Loucy (cell line): ENCODE data around the gene CYTH1.

ENCODE experiments used
- H2AFZ ChIP-seq: fragments of 200-600 bp; sonication (generic); 2 replicates; pipeline ENCODE4 v1.6.0; 2016; ENCODE audit warnings: antibody characterized with exemption, mild to moderate bottlenecking, low read length, moderate library complexity
- H3F3A ChIP-seq: fragments of 200-600 bp; 2 replicates; pipeline ENCODE4 v1.6.0; 2016; ENCODE audit warnings: antibody characterized with exemption, low read depth, mild to moderate bottlenecking
- H3K27me3 ChIP-seq: fragments of 200-600 bp; sonication (generic); 2 replicates; pipeline ENCODE4 v1.6.1; 2014; ENCODE audit warnings: low read length, mild to moderate bottlenecking; ENCODE audit not compliant: insufficient read depth, poor library complexity, severe bottlenecking
- H3K36me3 ChIP-seq: fragments of 200-600 bp; sonication (generic); 2 replicates; pipeline ENCODE4 v1.6.1; 2016; ENCODE audit warnings: low read length; ENCODE audit not compliant: insufficient read depth
- H3K4me1 ChIP-seq: fragments of 200-600 bp; sonication (generic); 2 replicates; pipeline ENCODE4 v1.5.1; 2014; ENCODE audit warnings: low read length, mild to moderate bottlenecking; ENCODE audit not compliant: insufficient read depth, poor library complexity, severe bottlenecking
- H3K4me2 ChIP-seq: fragments of 200-600 bp; sonication (generic); 2 replicates; pipeline ENCODE4 v1.6.0; 2014; ENCODE audit warnings: antibody characterized with exemption, low read length, low read depth, mild to moderate bottlenecking; ENCODE audit not compliant: poor library complexity, severe bottlenecking
- H3K4me3 ChIP-seq: fragments of 200-600 bp; sonication (generic); 2 replicates; pipeline ENCODE4 v1.5.1; 2014; ENCODE audit warnings: low read length, mild to moderate bottlenecking, mixed read lengths; ENCODE audit not compliant: poor library complexity, severe bottlenecking
- H3K79me2 ChIP-seq: fragments of 200-600 bp; sonication (generic); 2 replicates; pipeline ENCODE4 v1.6.1; 2014; ENCODE audit warnings: low read length; ENCODE audit not compliant: insufficient read depth
- H3K9ac ChIP-seq: fragments of 200-600 bp; sonication (generic); 2 replicates; pipeline ENCODE4 v1.6.0; 2014; ENCODE audit warnings: mild to moderate bottlenecking, low read depth, low read length, moderate library complexity; ENCODE audit not compliant: poor library complexity, severe bottlenecking
- H3K9me2 ChIP-seq: fragments of 200-600 bp; sonication (generic); replicated peaks from 2 replicates; pipeline ENCODE4 v1.6.1; 2016; ENCODE audit warnings: low read depth, low read length, mixed read lengths
- H3K9me3 ChIP-seq: fragments of 200-600 bp; sonication (generic); 2 replicates; pipeline ENCODE4 v1.6.1; 2014; ENCODE audit warnings: mild to moderate bottlenecking, antibody characterized with exemption, low read length, low read depth; ENCODE audit not compliant: insufficient read depth
- H4K20me1 ChIP-seq: fragments of 200-600 bp; sonication (generic); 2 replicates; pipeline ENCODE4 v1.6.0; 2014; ENCODE audit warnings: antibody characterized with exemption, low read length, mild to moderate bottlenecking; ENCODE audit not compliant: insufficient read depth, poor library complexity, severe bottlenecking
- CTCF ChIP-seq: fragments of 200-600 bp; sonication (generic); conservative IDR thresholded peaks from 2 replicates; pipeline ENCODE4 v1.5.1; 2014; ENCODE audit warnings: mild to moderate bottlenecking, antibody characterized with exemption, low read length
- EZH2phosphoT487 ChIP-seq: fragments of 200-600 bp; IDR thresholded peaks from 2 replicates; pipeline ENCODE4 v1.6.1; 2018; ENCODE audit warnings: antibody characterized with exemption, mild to moderate bottlenecking, moderate library complexity, borderline replicate concordance

Gene CYTH1

DNA sequence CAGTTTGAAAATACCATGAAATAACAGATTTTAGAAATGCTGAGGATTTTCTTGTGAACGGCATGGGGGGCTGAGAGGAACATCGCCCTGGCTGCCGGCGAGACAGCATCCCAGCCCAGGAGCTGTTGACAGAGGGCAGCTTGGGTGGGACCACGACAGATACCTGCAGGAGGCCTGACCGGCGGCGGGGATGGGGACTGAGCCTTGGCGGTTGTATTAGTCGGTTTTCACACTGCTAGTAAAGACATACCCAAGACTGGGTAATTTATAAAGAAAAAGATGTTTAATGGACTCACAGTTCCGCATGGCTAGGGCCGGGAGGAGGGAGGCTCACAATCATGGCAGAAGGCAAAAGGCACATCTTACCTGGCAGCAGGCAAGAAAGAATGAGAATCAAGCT is 122.5 kb downstream of the CYTH1 start:
- Histone ChIP-seq H3K9me2 (no peaks in the 10 kb centered on the region), H3K4me3 (no peak overlapping the region), H3K9me3 (no peaks in the 10 kb centered on the region), H4K20me1 (no peaks in the 10 kb centered on the region), H3K9ac (no peak overlapping the region), H3F3A (no peaks in the 10 kb centered on the region), H3K36me3 (no peaks in the 10 kb centered on the region), H3K4me2 (no peak overlapping the region), H3K79me2 (no peaks in the 10 kb centered on the region), H2AFZ (no peak overlapping the region), H3K27me3 (no peaks in the 10 kb centered on the region), H3K4me1 (peaks cover 16% of the 10 kb centered on the region)
- TF ChIP-seq EZH2phosphoT487 (no peak), CTCF (no peak)

GRCh38 chr17:78658281-78658785 is 123.7 kb downstream of the CYTH1 start:
- Histone ChIP-seq H3K4me3 (no peak overlapping the region), H3K9ac (no peak overlapping the region), H3K4me2 (no peak overlapping the region), H4K20me1 (no peaks in the 10 kb centered on the region), H3K9me2 (no peaks in the 10 kb centered on the region), H3F3A (no peaks in the 10 kb centered on the region), H3K79me2 (no peaks in the 10 kb centered on the region), H2AFZ (no peak overlapping the region), H3K4me1 (peaks cover 6% of the 10 kb centered on the region), H3K27me3 (no peaks in the 10 kb centered on the region), H3K36me3 (no peaks in the 10 kb centered on the region), H3K9me3 (no peaks in the 10 kb centered on the region)
- TF ChIP-seq CTCF (no peak), EZH2phosphoT487 (no peak)

DNA sequence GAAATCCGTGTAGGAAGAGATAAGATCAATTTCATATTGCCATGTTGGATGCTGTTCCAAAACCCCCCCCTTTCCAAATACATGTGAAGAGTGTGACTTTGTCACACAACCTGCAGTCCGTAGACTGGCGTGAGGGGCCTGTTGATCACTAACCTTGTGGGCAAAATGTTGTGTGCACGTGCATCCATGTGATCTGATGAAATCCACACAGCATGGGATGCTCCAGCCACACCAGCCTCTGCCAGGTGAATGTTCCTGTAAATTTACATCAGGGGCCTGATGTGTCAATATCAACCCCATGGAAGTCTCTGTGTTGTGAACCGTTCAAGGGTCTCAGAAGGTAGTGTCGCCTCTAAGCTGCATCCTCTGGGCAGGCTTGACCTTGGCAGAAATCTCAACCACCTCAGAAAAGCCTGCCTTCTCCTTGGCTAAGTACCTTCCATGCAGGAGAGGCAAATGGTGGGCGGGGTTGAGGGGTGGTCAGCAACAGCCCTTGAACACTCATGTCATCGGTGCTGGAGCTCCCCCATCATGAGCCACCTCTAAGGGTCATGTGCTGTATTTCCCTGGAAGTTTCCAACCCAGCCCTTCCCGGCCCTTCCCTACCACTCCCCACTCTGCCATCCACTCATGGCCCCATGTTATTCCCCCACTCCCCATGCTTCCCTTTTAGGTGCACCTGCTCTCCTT is 126.7 kb downstream of the CYTH1 start:
- Histone ChIP-seq H3K27me3 (no peaks in the 10 kb centered on the region), H3K4me3 (no peak overlapping the region), H3F3A (no peaks in the 10 kb centered on the region), H3K9me2 (no peaks in the 10 kb centered on the region), H4K20me1 (no peaks in the 10 kb centered on the region), H3K4me2 (no peak overlapping the region), H3K4me1 (peaks cover 3% of the 10 kb centered on the region), H3K9ac (no peak overlapping the region), H3K79me2 (no peaks in the 10 kb centered on the region), H2AFZ (no peak overlapping the region), H3K9me3 (no peaks in the 10 kb centered on the region), H3K36me3 (no peaks in the 10 kb centered on the region)
- TF ChIP-seq CTCF: no peak
- TF ChIP-seq EZH2phosphoT487: no peak
